Esophagus squamous epithelium (tissue), 4 donors: ENCODE data around the gene TMUB1.

Experiments
- CTCF ChIP-seq, 6 experiments: fragments of 450-650 bp in 4 of 6; fragments of 200-600 bp in 2 of 6; sonication (generic) in 2 of 6; IDR thresholded peaks; one replicate each; pipeline ENCODE4 v1.5.1; 2016 to 2019; ENCODE audit warnings: antibody characterized with exemption in 6 of 6, mild to moderate bottlenecking in 4 of 6, moderate library complexity in 4 of 6
- POLR2A ChIP-seq, 4 donors: fragments of 450-650 bp; IDR thresholded peaks; one replicate each; pipeline ENCODE4 v1.6.1; 2017; ENCODE audit warnings: antibody characterized with exemption in 4 of 4, mild to moderate bottlenecking in 4 of 4, moderate library complexity in 3 of 4

- TF ChIP-seq CTCF (IDR thresholded peaks at IDR 0.05) (no peak), POLR2A (IDR thresholded peaks at IDR 0.05) (no peak)
These were observed 33.5 kb upstream of the TMUB1 start for GRCh38 chr7:151116603-151117440.
